Hepatocyte (in vitro differentiated cells): ENCODE results near the gene PLXNC1. TPM values are rescaled to one million over a fixed set of nuclear protein-coding genes. Genes with fewer than 3 reads are reported as not detected.

Experiments
- DNase-seq: peaks from one replicate; pipeline ENCODE4 v3.0.0-alpha.2; 2016; ENCODE audit warnings: low spot score
- H2AFZ ChIP-seq: fragments of 200-600 bp; sonication (generic); 2 replicates; pipeline ENCODE4 v1.6.0; 2016; ENCODE audit warnings: antibody characterized with exemption, mild to moderate bottlenecking
- H3K27ac ChIP-seq: fragments of 200-600 bp; sonication (generic); 2 replicates; pipeline ENCODE4 v1.5.1; 2016; ENCODE audit warnings: mild to moderate bottlenecking
- H3K27me3 ChIP-seq: fragments of 200-600 bp; sonication (generic); 2 replicates; pipeline ENCODE4 v1.6.1; 2016
- H3K36me3 ChIP-seq: fragments of 200-600 bp; sonication (generic); replicated peaks from 2 replicates; pipeline ENCODE4 v1.5.1; 2016; ENCODE audit warnings: low read depth; ENCODE audit not compliant: insufficient read depth
- H3K4me1 ChIP-seq: fragments of 200-600 bp; sonication (generic); 2 replicates; pipeline ENCODE4 v1.5.1; 2016; ENCODE audit warnings: mild to moderate bottlenecking, moderate library complexity; ENCODE audit not compliant: insufficient read depth
- H3K4me2 ChIP-seq: fragments of 200-600 bp; sonication (generic); 2 replicates; pipeline ENCODE4 v1.6.0; 2016
- H3K4me3 ChIP-seq: fragments of 200-600 bp; sonication (generic); 2 replicates; pipeline ENCODE4 v1.5.1; 2016; ENCODE audit warnings: mild to moderate bottlenecking
- H3K79me2 ChIP-seq: fragments of 200-600 bp; sonication (generic); 2 replicates; pipeline ENCODE4 v1.6.0; 2017; ENCODE audit warnings: mild to moderate bottlenecking
- H3K9me2 ChIP-seq: fragments of 200-600 bp; sonication (generic); replicated peaks from 2 replicates; pipeline ENCODE4 v1.6.0; 2017; ENCODE audit warnings: mild to moderate bottlenecking; ENCODE audit not compliant: insufficient read depth
- H3K9me3 ChIP-seq: fragments of 200-600 bp; sonication (generic); 2 replicates; pipeline ENCODE4 v1.5.1; 2016; ENCODE audit warnings: low read depth, mild to moderate bottlenecking
- H4K20me1 ChIP-seq: fragments of 200-600 bp; sonication (generic); 2 replicates; pipeline ENCODE4 v1.6.0; 2016; ENCODE audit warnings: mild to moderate bottlenecking; ENCODE audit not compliant: insufficient read depth, poor library complexity, severe bottlenecking
- EZH2 ChIP-seq: fragments of 200-600 bp; sonication (generic); IDR thresholded peaks from 2 replicates; pipeline ENCODE4 v1.6.1; 2016; ENCODE audit warnings: antibody characterized with exemption, mild to moderate bottlenecking, borderline replicate concordance
- EZH2phosphoT487 ChIP-seq: fragments of 200-600 bp; sonication (generic); IDR thresholded peaks from one replicate; pipeline ENCODE4 v1.6.1; 2018; ENCODE audit warnings: antibody characterized with exemption, mild to moderate bottlenecking, low read depth, moderate library complexity; ENCODE audit not compliant: unreplicated experiment, severe bottlenecking
- WGBS: methylation state at CpG from one replicate; pipeline ENCODE4 v1.1.6; 2016; ENCODE audit warnings: low lambda C conversion rate; ENCODE audit errors: missing lambda C conversion rate; 5-methylcytosine and 5-hydroxymethylcytosine counted together
- polyA plus RNA-seq: library from polyadenylated mRNA; unstranded; fragments of >200 nt; fragmentation: Nextera tagmentation; extraction: Ambion mirVana; gene quantifications from 2 replicates; pipeline ENCODE4 v1.2.1, GENCODE V29; 2016
- total RNA-seq: library from RNA; depleted of rRNA; stranded (reverse); fragments of >200 nt; gene quantifications from 2 replicates; pipeline ENCODE4 v1.2.3, GENCODE V29; 2014
- TF ChIP-seq, protein P1 (sequence below): fragments of 200-600 bp; sonication (generic); IDR thresholded peaks from 2 replicates; pipeline ENCODE4 v1.5.1; 2016; ENCODE audit warnings: antibody characterized with exemption, mild to moderate bottlenecking; ENCODE audit not compliant: poor library complexity

PLXNC1 gene
- total and polyA plus RNA-seq, 2 experiments from 2014 or later: 6.7 to 23.2 TPM

DNA sequence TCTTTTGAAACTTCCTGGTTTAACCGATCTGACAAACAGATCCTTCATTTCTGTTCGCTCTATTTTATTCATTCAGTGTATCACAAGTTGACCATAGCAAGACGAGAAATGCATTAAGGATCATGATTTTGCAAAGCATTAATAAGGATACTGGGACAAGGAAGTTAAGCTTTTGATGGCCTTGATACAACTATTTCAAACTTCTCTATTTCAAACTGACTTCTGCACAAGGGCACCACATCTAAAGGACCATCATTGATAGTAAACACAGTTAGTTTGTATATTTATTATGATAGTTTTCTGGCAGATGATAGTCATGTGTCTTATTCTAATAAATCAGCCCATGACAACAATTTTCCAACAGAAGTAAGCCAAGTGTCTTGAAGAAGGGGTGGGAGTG lies 25.8 kb upstream of the PLXNC1 start:
- H3K36me3 ChIP-seq: no peaks in the 10 kb centered on the region
- WGBS: 92% methylated on average over 3 of the region's 3 CpGs
- no peak for DNase-seq
- H3K4me1 ChIP-seq: no peaks in the 10 kb centered on the region
- TF ChIP-seq EZH2 (no peak), EZH2phosphoT487 (no peak)
- TF ChIP-seq, protein P1, sequence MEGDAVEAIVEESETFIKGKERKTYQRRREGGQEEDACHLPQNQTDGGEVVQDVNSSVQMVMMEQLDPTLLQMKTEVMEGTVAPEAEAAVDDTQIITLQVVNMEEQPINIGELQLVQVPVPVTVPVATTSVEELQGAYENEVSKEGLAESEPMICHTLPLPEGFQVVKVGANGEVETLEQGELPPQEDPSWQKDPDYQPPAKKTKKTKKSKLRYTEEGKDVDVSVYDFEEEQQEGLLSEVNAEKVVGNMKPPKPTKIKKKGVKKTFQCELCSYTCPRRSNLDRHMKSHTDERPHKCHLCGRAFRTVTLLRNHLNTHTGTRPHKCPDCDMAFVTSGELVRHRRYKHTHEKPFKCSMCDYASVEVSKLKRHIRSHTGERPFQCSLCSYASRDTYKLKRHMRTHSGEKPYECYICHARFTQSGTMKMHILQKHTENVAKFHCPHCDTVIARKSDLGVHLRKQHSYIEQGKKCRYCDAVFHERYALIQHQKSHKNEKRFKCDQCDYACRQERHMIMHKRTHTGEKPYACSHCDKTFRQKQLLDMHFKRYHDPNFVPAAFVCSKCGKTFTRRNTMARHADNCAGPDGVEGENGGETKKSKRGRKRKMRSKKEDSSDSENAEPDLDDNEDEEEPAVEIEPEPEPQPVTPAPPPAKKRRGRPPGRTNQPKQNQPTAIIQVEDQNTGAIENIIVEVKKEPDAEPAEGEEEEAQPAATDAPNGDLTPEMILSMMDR: no peak
- H3K27me3 ChIP-seq: peaks cover 20% of the 10 kb centered on the region
- H2AFZ ChIP-seq: no peak overlapping the region
- H3K27ac ChIP-seq: no peak overlapping the region
- H3K4me2 ChIP-seq: no peak overlapping the region
- no peak overlapping the region for H3K4me3 ChIP-seq
- H3K9me2 ChIP-seq: no peaks in the 10 kb centered on the region
- no peaks in the 10 kb centered on the region for H4K20me1 ChIP-seq
- no peaks in the 10 kb centered on the region for H3K79me2 ChIP-seq
- no peaks in the 10 kb centered on the region for H3K9me3 ChIP-seq

DNA sequence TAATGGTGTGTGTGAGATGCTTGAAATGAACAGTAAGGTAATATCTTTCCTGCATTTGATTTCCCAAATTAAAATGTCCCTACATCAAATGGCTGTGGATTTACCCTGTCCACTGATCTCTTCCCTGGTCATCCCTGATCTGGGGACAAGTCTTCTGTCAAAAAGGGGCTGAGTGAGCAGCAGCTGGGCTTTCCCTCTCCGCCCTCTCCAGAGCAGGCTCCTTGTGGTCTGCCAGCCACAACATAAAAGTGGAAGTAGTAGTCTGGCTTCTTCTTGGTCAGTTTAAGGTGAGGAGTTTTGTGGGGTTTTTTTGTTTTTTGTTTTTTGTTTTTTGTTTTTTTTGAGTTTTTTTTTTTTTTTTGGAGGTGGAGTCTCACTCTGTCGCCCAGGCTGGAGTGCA lies 25.2 kb upstream of the PLXNC1 start:
- H3K79me2 ChIP-seq: no peaks in the 10 kb centered on the region
- H3K27me3 ChIP-seq: peaks cover 24% of the 10 kb centered on the region
- H3K27ac ChIP-seq: no peak overlapping the region
- no peaks in the 10 kb centered on the region for H3K9me2 ChIP-seq
- DNase-seq: no peak
- no peaks in the 10 kb centered on the region for H3K4me1 ChIP-seq
- TF ChIP-seq EZH2 (no peak), EZH2phosphoT487 (no peak)
- TF ChIP-seq, protein P1: no peak
- no peaks in the 10 kb centered on the region for H3K9me3 ChIP-seq
- H3K36me3 ChIP-seq: no peaks in the 10 kb centered on the region
- 97% methylated on average over 2 of the region's 2 CpGs for WGBS
- H4K20me1 ChIP-seq: no peaks in the 10 kb centered on the region
- H3K4me3 ChIP-seq: no peak overlapping the region
- H3K4me2 ChIP-seq: no peak overlapping the region
- no peak overlapping the region for H2AFZ ChIP-seq

DNA sequence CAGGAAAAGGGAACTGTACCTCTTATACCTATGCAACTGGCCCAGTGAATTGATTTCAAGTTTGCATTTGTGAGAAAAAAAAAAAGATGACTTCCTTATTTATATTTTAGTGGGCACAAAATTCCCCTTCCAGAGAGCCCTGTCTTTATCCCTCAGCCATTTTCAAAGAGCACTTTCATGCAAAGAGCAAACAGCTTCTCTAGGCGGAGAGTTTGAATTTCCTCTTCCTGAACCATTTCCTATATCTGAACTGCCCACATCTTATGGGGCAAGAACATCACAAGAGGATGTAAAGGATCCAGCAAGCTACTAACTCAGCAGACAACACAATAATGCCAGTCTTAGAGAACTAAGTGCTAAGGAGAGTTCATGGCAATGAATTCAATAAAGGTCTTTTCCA lies 22.3 kb upstream of the PLXNC1 start:
- 89% methylated on average over 1 of the region's 1 CpG for WGBS
- no peaks in the 10 kb centered on the region for H3K9me3 ChIP-seq
- H3K36me3 ChIP-seq: no peaks in the 10 kb centered on the region
- no peak overlapping the region for H2AFZ ChIP-seq
- no peaks in the 10 kb centered on the region for H4K20me1 ChIP-seq
- TF ChIP-seq EZH2 (no peak), EZH2phosphoT487 (no peak)
- TF ChIP-seq, protein P1: no peak
- H3K27me3 ChIP-seq: peaks cover 28% of the 10 kb centered on the region
- H3K27ac ChIP-seq: no peak overlapping the region
- DNase-seq: no peak
- no peaks in the 10 kb centered on the region for H3K79me2 ChIP-seq
- no peaks in the 10 kb centered on the region for H3K4me1 ChIP-seq
- H3K9me2 ChIP-seq: no peaks in the 10 kb centered on the region
- no peak overlapping the region for H3K4me2 ChIP-seq
- H3K4me3 ChIP-seq: no peak overlapping the region
